ENCODE data around the gene IMPACT. TPM values are rescaled to one million over a fixed set of nuclear protein-coding genes. Genes with fewer than 3 reads are reported as not detected.

IMPACT gene
- total RNA-seq, 4 donors from 2014 or later = 28.5 to 34.1 (median 32.6) TPM

DNA sequence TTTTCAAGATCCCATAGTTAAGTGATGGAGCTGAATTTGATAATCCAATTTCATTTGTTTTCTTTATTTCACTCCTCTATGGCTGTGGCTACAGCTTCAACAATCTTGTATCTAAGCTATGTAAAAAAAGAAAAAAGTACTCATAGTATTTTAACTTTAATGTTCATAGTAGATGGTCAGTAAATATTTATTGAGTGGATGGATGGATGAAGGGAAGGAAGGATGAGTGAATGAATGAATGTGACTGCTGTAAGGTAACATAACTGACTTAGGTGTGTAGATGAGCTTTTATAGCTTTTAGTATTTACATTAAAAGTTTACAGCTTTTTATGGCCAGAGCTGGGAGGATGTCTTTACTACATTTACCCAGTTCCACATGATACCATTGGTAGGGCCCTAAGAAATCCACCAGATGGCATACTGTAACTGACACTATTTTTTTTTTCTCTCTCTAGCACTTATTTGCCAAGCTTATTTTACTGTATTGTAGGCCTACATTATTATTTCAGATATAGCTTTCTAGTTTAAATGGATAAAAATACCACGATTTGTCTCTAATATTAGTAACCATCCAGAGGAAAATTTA lies 20.6 kb downstream of the IMPACT start:
- Histone ChIP-seq H3K27me3 (no peaks in the 10 kb centered on the region), H3K27ac (no peak overlapping the region), H3K36me3 (peaks cover 39 to 54% of the 10 kb centered on the region in 2 donors), H3K9me3 (no peaks in the 10 kb centered on the region), H3K4me1 (no peaks in the 10 kb centered on the region), H3K4me3 (replicated peaks in 1 of 3) (no peak overlapping the region)
- TF ChIP-seq CTCF (IDR thresholded peaks at IDR 0.05) (no peak), POLR2A (IDR thresholded peaks at IDR 0.05) (no peak)
- WGBS, 2 donors = 94 to 95% methylated on average over 1 of the region's 1 CpG
- DNase-seq = no peak
- intact Hi-C loops (cut with DNase I) = no loop called here

- Histone ChIP-seq H3K27me3 (no peaks in the 10 kb centered on the region), H3K36me3 (peaks cover 36 to 49% of the 10 kb centered on the region in 2 donors), H3K4me1 (no peaks in the 10 kb centered on the region), H3K27ac (no peak overlapping the region), H3K9me3 (no peaks in the 10 kb centered on the region), H3K4me3 (replicated peaks in 1 of 3) (no peak overlapping the region)
- WGBS, 2 donors = 94 to 100% methylated on average over 1 of the region's 1 CpG
- no peak for TF ChIP-seq POLR2A (IDR thresholded peaks at IDR 0.05)
- no peak for DNase-seq
- intact Hi-C loops (cut with DNase I) = no loop called here
Observed at GRCh38 chr18:24447961-24448360, 21.5 kb downstream of the IMPACT start.

GRCh38 chr18:24456549-24456948 lies 30.1 kb downstream of the IMPACT start:
- DNase-seq = no peak
- H3K27ac ChIP-seq = no peak overlapping the region
- no peaks in the 10 kb centered on the region for H3K4me1 ChIP-seq
- intact Hi-C loops (cut with DNase I) = no loop called here
- no peaks in the 10 kb centered on the region for H3K9me3 ChIP-seq
- whole genome bisulfite sequencing, 2 donors = 94 to 95% methylated on average over 4 of the region's 4 CpGs
- no peaks in the 10 kb centered on the region for H3K27me3 ChIP-seq
- peaks cover 0 to 1% of the 10 kb centered on the region in 2 donors for H3K36me3 ChIP-seq
- H3K4me3 ChIP-seq (replicated peaks in 1 of 3) = no peak overlapping the region
- TF ChIP-seq CTCF (IDR thresholded peaks at IDR 0.05) = no peak
- TF ChIP-seq POLR2A (IDR thresholded peaks at IDR 0.05) = no peak

DNA sequence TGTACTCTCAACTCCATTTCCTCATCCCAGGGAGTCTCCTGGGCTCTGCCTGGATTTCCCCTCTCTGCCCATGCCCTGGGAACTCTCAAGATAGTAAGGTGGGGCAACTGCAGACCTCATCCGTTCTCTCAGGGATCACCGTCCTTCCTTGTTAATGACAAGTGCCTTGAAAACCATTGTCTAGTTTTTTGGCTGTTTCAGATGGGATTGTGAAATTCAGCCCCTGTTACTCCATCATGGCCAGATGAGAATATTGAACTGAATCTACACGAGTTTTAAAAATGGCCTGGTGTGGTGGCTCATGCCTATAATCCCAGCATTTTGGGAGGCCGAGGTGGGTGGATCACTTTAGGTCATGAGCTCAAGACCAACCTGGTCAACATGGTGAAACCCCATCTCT lies 33.3 kb downstream of the IMPACT start:
- no peaks in the 10 kb centered on the region for H3K36me3 ChIP-seq
- H3K4me1 ChIP-seq = no peaks in the 10 kb centered on the region
- intact Hi-C loops (cut with DNase I) = no loop called here
- H3K9me3 ChIP-seq = no peaks in the 10 kb centered on the region
- 95 to 98% methylated on average over 4 of the region's 4 CpGs for WGBS, 2 donors
- no peak overlapping the region for H3K27ac ChIP-seq
- no peak for TF ChIP-seq CTCF (IDR thresholded peaks at IDR 0.05)
- no peak for TF ChIP-seq POLR2A (IDR thresholded peaks at IDR 0.05)
- H3K4me3 ChIP-seq (replicated peaks in 1 of 3) = no peak overlapping the region
- DNase-seq = no peak
- no peaks in the 10 kb centered on the region for H3K27me3 ChIP-seq

- WGBS, 2 donors = 84% methylated on average over 1 of the region's 1 CpG
- no peak for TF ChIP-seq CTCF (IDR thresholded peaks at IDR 0.05)
- TF ChIP-seq POLR2A (IDR thresholded peaks at IDR 0.05) = no peak
- intact Hi-C loops (cut with DNase I) = no loop called here
- H3K36me3 ChIP-seq = no peaks in the 10 kb centered on the region
- no peaks in the 10 kb centered on the region for H3K9me3 ChIP-seq
- no peak within 1 kb of the TSS for H3K4me3 ChIP-seq (replicated peaks in 1 of 3)
- no peaks in the 10 kb centered on the region for H3K4me1 ChIP-seq
- no peaks in the 10 kb centered on the region for H3K27me3 ChIP-seq
- H3K27ac ChIP-seq = no peak within 1 kb of the TSS
- DNase-seq = no peak
Observed at GRCh38 chr18:24460388-24460787, 33.9 kb downstream of the IMPACT start, which contains the start of gene HRH4. Gene HRH4 (plus strand): TSS chr18:24460637. CDS start chr18:24460729, 92 bp downstream.
